ENCODE data around the gene ZG16B. TPM values are rescaled to one million over a fixed set of nuclear protein-coding genes. Genes with fewer than 3 reads are reported as not detected.

ZG16B gene
- polyA plus RNA-seq, 2 donors = 0.77 to 1.1 TPM

DNA sequence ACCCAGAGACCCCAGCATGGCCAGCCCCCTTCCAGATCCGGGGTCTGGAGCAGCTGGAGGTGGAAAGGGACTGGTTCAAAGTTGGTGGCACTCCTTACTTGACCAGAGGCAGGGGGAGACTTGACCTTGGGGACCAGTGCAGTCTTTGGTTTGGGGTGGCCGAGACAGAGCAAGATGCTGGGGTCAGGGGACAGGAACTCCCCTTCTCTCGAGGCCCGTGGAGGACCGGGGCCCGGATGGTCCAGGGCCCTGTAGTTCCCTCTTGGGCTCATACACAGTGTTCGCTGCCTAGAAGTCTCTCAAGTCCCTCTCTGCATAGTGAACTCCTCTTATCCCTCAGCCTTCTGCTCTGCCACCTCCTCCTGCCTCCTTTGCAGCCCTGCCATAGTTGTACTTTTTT is 42.1 kb upstream of the ZG16B start:
- Histone ChIP-seq H3K9me3 (ENCODE audit: control insufficient read depth in 2 of 2, insufficient read depth in 1 of 2, low read depth in 1 of 2, low read length in 1 of 2) (no peaks in the 10 kb centered on the region), H3K36me3 (ENCODE audit: control insufficient read depth in 2 of 2, insufficient read depth in 2 of 2, low read length in 1 of 2) (no peaks in the 10 kb centered on the region), H3K27me3 (ENCODE audit: control insufficient read depth in 1 of 2, insufficient read depth in 2 of 2, low read length in 2 of 2) (peaks cover 0 to 4% of the 10 kb centered on the region in 2 donors), H3K4me3 (ENCODE audit: low read depth in 1 of 2, low read length in 2 of 2) (no peak overlapping the region), H3K27ac (ENCODE audit: low read depth in 2 of 2, low read length in 1 of 2) (no peak overlapping the region), H3K4me1 (ENCODE audit: control insufficient read depth in 2 of 2, insufficient read depth in 2 of 2, low read length in 1 of 2) (peaks cover 5 to 12% of the 10 kb centered on the region in 2 donors)
- WGBS, 2 donors = 38 to 44% methylated on average over 7 of the region's 7 CpGs

DNA sequence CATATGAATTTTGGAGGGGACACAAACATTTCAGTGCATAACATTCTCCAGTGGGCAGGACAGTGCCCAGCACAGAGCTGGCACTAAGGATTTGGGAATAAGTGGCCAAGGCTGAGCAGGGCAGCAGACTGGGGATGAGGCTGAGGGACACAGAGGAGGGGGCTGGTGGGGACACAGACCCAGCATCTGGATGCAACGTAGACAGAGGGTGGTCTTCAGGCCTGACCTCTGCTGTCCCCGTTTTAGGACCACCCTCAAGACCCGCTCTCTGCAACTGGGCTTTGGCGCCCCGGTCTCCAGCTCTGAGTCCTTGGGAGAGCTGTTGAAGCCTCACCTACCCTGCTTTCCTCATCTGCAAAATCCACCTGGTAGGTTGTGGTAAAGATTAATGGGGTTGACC is 39.5 kb upstream of the ZG16B start:
- Histone ChIP-seq H3K9me3 (ENCODE audit: control insufficient read depth in 2 of 2, insufficient read depth in 1 of 2, low read depth in 1 of 2, low read length in 1 of 2) (no peaks in the 10 kb centered on the region), H3K4me1 (ENCODE audit: control insufficient read depth in 2 of 2, insufficient read depth in 2 of 2, low read length in 1 of 2) (peaks cover under 1 to 6% of the 10 kb centered on the region in 2 donors), H3K27ac (ENCODE audit: low read depth in 2 of 2, low read length in 1 of 2) (no peak overlapping the region), H3K4me3 (ENCODE audit: low read depth in 1 of 2, low read length in 2 of 2) (no peak overlapping the region), H3K27me3 (ENCODE audit: control insufficient read depth in 1 of 2, insufficient read depth in 2 of 2, low read length in 2 of 2) (peaks cover 0 to 4% of the 10 kb centered on the region in 2 donors), H3K36me3 (ENCODE audit: control insufficient read depth in 2 of 2, insufficient read depth in 2 of 2, low read length in 1 of 2) (no peaks in the 10 kb centered on the region)
- 72 to 86% methylated on average over 5 of the region's 5 CpGs for WGBS, 2 donors

DNA sequence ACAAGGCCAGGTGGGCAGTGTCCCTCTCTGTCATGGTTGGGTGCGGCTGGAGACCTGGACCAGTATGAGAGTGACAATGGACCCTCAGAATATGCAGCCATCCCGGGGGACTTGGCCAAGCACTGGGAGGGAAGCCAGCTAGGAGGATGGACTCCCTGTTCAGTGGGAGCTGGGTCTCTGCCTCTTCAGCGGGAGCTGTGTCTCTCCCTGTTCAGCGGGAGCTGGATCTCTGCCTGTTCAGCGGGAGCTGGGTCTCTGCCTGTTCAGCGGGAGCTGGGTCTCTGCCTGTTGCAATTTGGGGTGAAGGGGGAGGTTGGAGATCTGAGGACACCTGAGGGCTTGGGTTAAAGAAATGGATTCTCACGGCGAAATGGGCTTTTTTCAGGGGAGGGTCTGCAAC is 38.9 kb upstream of the ZG16B start:
- Histone ChIP-seq H3K36me3 (ENCODE audit: control insufficient read depth in 2 of 2, insufficient read depth in 2 of 2, low read length in 1 of 2) (no peaks in the 10 kb centered on the region), H3K4me3 (ENCODE audit: low read depth in 1 of 2, low read length in 2 of 2) (no peak overlapping the region), H3K4me1 (ENCODE audit: control insufficient read depth in 2 of 2, insufficient read depth in 2 of 2, low read length in 1 of 2) (peaks cover 0 to under 1% of the 10 kb centered on the region in 2 donors), H3K27ac (ENCODE audit: low read depth in 2 of 2, low read length in 1 of 2) (no peak overlapping the region), H3K9me3 (ENCODE audit: control insufficient read depth in 2 of 2, insufficient read depth in 1 of 2, low read depth in 1 of 2, low read length in 1 of 2) (no peaks in the 10 kb centered on the region), H3K27me3 (ENCODE audit: control insufficient read depth in 1 of 2, insufficient read depth in 2 of 2, low read length in 2 of 2) (peaks cover 0 to 4% of the 10 kb centered on the region in 2 donors)
- 70 to 76% methylated on average over 8 of the region's 8 CpGs for WGBS, 2 donors

DNA sequence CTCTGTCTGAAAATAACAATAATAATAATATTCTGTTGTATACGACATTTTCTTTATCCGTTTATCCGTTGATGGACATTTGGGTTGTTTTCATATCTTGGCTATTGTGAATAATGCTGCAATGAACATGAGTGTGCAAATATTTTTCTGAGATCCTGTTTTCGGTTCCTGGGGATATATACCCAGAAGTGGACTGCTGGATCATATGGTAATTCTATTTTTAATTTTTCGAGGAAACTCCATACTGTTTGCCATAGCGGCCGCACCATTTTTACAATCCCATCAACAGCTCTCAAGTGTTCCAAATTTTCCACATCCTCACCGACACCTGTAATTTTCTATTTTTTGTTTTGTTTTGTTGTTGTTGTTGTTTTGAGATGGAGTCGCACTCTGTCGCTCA is 37.2 kb upstream of the ZG16B start:
- Histone ChIP-seq H3K4me3 (ENCODE audit: low read depth in 1 of 2, low read length in 2 of 2) (no peak overlapping the region), H3K9me3 (ENCODE audit: control insufficient read depth in 2 of 2, insufficient read depth in 1 of 2, low read depth in 1 of 2, low read length in 1 of 2) (no peaks in the 10 kb centered on the region), H3K36me3 (ENCODE audit: control insufficient read depth in 2 of 2, insufficient read depth in 2 of 2, low read length in 1 of 2) (no peaks in the 10 kb centered on the region), H3K27me3 (ENCODE audit: control insufficient read depth in 1 of 2, insufficient read depth in 2 of 2, low read length in 2 of 2) (peaks cover 0 to 4% of the 10 kb centered on the region in 2 donors), H3K27ac (ENCODE audit: low read depth in 2 of 2, low read length in 1 of 2) (no peak overlapping the region), H3K4me1 (ENCODE audit: control insufficient read depth in 2 of 2, insufficient read depth in 2 of 2, low read length in 1 of 2) (no peaks in the 10 kb centered on the region)
- WGBS, 2 donors = 87 to 92% methylated on average over 10 of the region's 10 CpGs

DNA sequence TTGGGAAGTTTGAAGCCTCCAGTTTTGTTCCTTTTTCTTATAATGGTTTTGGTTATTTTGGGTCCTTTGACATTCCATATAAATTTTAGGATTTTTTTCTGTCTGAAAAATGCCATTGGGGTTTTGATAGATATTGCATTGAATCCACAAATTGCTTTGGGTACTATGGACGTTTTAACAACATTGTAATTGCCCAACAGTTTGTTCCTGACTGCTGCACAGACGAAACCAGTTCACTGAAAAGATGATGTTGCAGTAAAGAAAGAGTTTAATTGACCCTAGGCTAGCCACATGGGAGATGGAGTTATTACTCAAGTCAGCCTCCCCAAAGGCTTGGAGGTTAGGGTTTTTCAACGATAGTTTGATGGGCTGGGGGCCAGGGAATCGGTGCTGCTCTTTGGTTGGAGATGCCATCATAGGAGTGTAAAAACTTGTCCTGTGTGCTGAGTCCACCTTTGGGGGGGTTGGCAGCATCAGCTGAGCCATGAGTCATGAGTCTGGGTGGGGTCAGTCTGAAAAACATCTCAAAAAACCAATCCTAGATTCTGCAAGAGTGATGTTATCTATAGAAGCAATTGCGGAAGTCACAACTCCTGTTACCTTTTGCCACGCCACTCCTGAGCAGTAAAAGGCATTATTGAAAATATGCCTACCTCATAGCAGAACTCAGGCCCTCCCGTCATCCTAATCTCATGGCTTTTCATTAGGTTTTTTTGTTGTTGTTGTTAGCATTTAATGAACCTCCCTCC is 34.5 kb upstream of the ZG16B start:
- peaks cover 0 to 4% of the 10 kb centered on the region in 2 donors for H3K27me3 ChIP-seq (ENCODE audit: control insufficient read depth in 1 of 2, insufficient read depth in 2 of 2, low read length in 2 of 2)
- H3K4me1 ChIP-seq (ENCODE audit: control insufficient read depth in 2 of 2, insufficient read depth in 2 of 2, low read length in 1 of 2) = no peaks in the 10 kb centered on the region
- H3K9me3 ChIP-seq (ENCODE audit: control insufficient read depth in 2 of 2, insufficient read depth in 1 of 2, low read depth in 1 of 2, low read length in 1 of 2) = no peaks in the 10 kb centered on the region
- no peak overlapping the region for H3K4me3 ChIP-seq (ENCODE audit: low read depth in 1 of 2, low read length in 2 of 2)
- 56 to 60% methylated on average over 7 of the region's 7 CpGs for WGBS, 2 donors
- H3K36me3 ChIP-seq (ENCODE audit: control insufficient read depth in 2 of 2, insufficient read depth in 2 of 2, low read length in 1 of 2) = no peaks in the 10 kb centered on the region
- no peak overlapping the region for H3K27ac ChIP-seq (ENCODE audit: low read depth in 2 of 2, low read length in 1 of 2)

DNA sequence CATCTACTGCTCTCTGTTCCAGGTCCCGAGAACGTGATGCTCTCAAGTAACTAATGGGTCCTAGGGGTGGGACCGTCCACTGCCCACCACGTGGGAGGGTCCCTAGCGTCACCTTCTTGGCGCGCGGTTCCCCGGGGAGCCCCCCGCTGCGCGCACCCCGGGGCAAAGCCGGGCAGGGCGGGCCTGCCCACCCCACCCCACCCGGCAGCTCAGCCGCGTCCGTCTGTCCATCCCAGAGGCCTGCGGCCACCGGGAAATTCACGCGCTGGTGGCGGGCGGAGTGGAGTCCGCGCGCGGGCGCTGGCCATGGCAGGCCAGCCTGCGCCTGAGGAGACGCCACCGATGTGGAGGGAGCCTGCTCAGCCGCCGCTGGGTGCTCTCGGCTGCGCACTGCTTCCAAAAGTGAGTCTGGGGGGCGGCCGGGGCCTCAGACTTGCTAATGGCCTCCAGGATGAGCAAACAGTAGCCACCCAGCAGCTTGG is 31.3 kb upstream of the ZG16B start:
- Histone ChIP-seq H3K27ac (ENCODE audit: low read depth in 2 of 2, low read length in 1 of 2) (no peak overlapping the region), H3K4me3 (ENCODE audit: low read depth in 1 of 2, low read length in 2 of 2) (no peak overlapping the region), H3K36me3 (ENCODE audit: control insufficient read depth in 2 of 2, insufficient read depth in 2 of 2, low read length in 1 of 2) (no peaks in the 10 kb centered on the region), H3K27me3 (ENCODE audit: control insufficient read depth in 1 of 2, insufficient read depth in 2 of 2, low read length in 2 of 2) (no peaks in the 10 kb centered on the region), H3K9me3 (ENCODE audit: control insufficient read depth in 2 of 2, insufficient read depth in 1 of 2, low read depth in 1 of 2, low read length in 1 of 2) (no peaks in the 10 kb centered on the region), H3K4me1 (ENCODE audit: control insufficient read depth in 2 of 2, insufficient read depth in 2 of 2, low read length in 1 of 2) (no peaks in the 10 kb centered on the region)
- WGBS, 2 donors = 77 to 88% methylated on average over 31 to 39 of the region's 39 CpGs

DNA sequence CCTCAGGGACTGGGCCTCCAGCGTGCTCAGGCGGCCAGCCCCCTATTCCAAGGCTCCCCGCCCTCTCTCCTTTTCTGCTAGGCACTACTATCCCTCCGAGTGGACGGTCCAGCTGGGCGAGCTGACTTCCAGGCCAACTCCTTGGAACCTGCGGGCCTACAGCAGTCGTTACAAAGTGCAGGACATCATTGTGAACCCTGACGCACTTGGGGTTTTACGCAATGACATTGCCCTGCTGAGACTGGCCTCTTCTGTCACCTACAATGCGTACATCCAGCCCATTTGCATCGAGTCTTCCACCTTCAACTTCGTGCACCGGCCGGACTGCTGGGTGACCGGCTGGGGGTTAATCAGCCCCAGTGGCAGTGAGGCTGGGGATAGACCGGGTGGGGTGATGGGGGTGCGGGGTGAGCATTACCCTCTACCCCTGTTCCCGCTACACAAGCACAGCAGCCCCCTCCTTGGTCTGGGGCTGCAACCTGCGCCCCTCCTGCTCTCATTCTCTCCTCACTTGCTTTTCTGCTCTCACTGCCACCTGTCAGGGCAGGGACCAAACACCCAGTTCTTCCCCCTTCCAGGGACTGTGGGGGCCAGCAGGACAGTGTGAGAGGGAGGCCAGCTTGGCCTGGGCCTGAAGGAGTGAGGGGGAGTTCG is 30.8 kb upstream of the ZG16B start:
- peaks cover 3 to 5% of the 10 kb centered on the region in 2 donors for H3K9me3 ChIP-seq (ENCODE audit: control insufficient read depth in 2 of 2, insufficient read depth in 1 of 2, low read depth in 1 of 2, low read length in 1 of 2)
- H3K27ac ChIP-seq (ENCODE audit: low read depth in 2 of 2, low read length in 1 of 2) = no peak overlapping the region
- whole genome bisulfite sequencing, 2 donors = 86 to 87% methylated on average over 21 of the region's 21 CpGs

DNA sequence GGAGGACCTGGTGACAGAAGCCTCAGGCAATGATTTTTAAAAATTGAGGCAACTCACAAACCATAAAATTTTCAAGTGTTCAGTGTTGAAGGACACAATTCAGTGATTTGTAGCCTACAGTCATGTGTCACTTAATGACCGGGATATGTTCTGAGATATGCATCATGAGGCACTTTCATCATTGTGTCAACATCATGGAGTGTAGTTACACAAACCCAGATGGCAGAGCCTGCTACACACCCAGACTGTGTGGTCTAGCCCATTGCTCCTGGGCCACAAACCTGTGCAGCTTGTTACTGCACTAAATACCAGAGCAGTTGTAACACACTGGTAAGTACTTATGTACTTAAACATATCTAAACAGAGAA is 30.3 kb upstream of the ZG16B start:
- no peaks in the 10 kb centered on the region for H3K4me1 ChIP-seq (ENCODE audit: control insufficient read depth in 2 of 2, insufficient read depth in 2 of 2, low read length in 1 of 2)
- H3K27me3 ChIP-seq (ENCODE audit: control insufficient read depth in 1 of 2, insufficient read depth in 2 of 2, low read length in 2 of 2) = no peaks in the 10 kb centered on the region
- WGBS, 2 donors = 59 to 79% methylated on average over 1 of the region's 1 CpG
- H3K27ac ChIP-seq (ENCODE audit: low read depth in 2 of 2, low read length in 1 of 2) = no peak overlapping the region
- H3K36me3 ChIP-seq (ENCODE audit: control insufficient read depth in 2 of 2, insufficient read depth in 2 of 2, low read length in 1 of 2) = no peaks in the 10 kb centered on the region
- H3K4me3 ChIP-seq (ENCODE audit: low read depth in 1 of 2, low read length in 2 of 2) = no peak overlapping the region
- peaks cover 3 to 5% of the 10 kb centered on the region in 2 donors for H3K9me3 ChIP-seq (ENCODE audit: control insufficient read depth in 2 of 2, insufficient read depth in 1 of 2, low read depth in 1 of 2, low read length in 1 of 2)

More for the DNA sequence above, 30.8 kb upstream of the ZG16B start:
- Histone ChIP-seq H3K4me1 (ENCODE audit: control insufficient read depth in 2 of 2, insufficient read depth in 2 of 2, low read length in 1 of 2) (no peaks in the 10 kb centered on the region), H3K27me3 (ENCODE audit: control insufficient read depth in 1 of 2, insufficient read depth in 2 of 2, low read length in 2 of 2) (no peaks in the 10 kb centered on the region), H3K36me3 (ENCODE audit: control insufficient read depth in 2 of 2, insufficient read depth in 2 of 2, low read length in 1 of 2) (no peaks in the 10 kb centered on the region), H3K4me3 (ENCODE audit: low read depth in 1 of 2, low read length in 2 of 2) (no peak overlapping the region)

DNA sequence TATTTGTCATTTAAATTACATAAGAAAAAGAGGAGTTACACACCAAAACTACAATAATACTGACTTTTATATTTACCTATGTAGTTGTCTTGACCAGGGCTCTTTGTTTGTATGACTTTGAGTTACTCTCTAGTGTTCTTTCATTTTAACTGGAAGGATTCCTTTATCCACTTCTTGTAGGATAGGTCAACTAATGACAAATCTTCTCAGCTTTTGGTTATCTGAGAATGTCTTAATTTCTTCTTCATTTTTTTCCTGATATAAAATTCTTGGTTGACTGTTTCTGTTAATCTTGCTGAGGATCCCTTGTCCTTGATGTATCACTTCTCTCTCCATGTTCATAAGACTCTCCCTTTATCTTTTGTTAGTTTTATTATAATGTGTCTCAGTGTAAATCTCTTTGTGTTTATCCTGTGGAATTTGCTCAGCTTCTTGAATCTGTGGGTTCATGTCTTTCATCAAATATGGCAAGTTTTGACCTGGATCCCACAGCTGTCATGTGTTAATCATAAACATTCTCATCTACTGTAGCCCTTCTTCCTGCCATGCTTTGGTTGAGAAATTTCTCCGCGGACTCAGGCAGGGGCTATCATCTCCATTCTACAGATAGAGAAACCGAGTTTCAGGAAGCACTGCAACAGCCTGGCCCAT is 26.4 kb upstream of the ZG16B start:
- H3K9me3 ChIP-seq (ENCODE audit: control insufficient read depth in 2 of 2, insufficient read depth in 1 of 2, low read depth in 1 of 2, low read length in 1 of 2) = peaks cover 3 to 5% of the 10 kb centered on the region in 2 donors
- no peak overlapping the region for H3K27ac ChIP-seq (ENCODE audit: low read depth in 2 of 2, low read length in 1 of 2)
- H3K36me3 ChIP-seq (ENCODE audit: control insufficient read depth in 2 of 2, insufficient read depth in 2 of 2, low read length in 1 of 2) = no peaks in the 10 kb centered on the region
- no peaks in the 10 kb centered on the region for H3K4me1 ChIP-seq (ENCODE audit: control insufficient read depth in 2 of 2, insufficient read depth in 2 of 2, low read length in 1 of 2)
- no peak overlapping the region for H3K4me3 ChIP-seq (ENCODE audit: low read depth in 1 of 2, low read length in 2 of 2)
- H3K27me3 ChIP-seq (ENCODE audit: control insufficient read depth in 1 of 2, insufficient read depth in 2 of 2, low read length in 2 of 2) = no peaks in the 10 kb centered on the region
- 81 to 85% methylated on average over 3 of the region's 3 CpGs for whole genome bisulfite sequencing, 2 donors
